SK-N-MC (cell line): ENCODE measurements around the gene HAPSTR1.

Experiments
- EZH2 ChIP-seq: fragments of 200-600 bp; sonication (generic); IDR thresholded peaks from one replicate; pipeline ENCODE4 v1.6.1; 2017; ENCODE audit warnings: antibody characterized with exemption
- POLR2AphosphoS5 ChIP-seq: IDR thresholded peaks from 2 replicates; pipeline ENCODE4 v1.6.1; 2012; ENCODE audit warnings: mild to moderate bottlenecking, low read depth, low read length, borderline replicate concordance

DNA sequence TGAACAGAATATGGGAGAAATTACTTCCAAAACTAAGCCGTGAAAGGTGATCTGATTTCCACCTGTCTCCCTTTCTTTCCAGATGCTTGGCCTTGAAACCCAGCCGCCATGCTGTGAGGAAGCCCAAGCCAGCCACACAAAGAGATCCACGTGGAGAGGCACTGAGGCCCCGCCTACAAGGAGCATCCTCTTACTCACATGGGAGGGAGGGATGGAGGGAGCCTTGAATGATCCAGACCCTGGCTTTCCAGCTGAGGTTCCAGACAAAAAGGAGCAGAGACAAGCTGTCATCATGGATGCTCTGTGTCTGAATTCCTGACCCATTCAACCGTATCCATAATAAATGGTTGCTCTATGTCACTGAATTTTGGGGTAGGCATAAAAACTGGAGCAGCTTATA, 48.9 kb upstream of the HAPSTR1 start:
- TF ChIP-seq POLR2AphosphoS5: no peak
- TF ChIP-seq EZH2: no peak
